HUES64 (cell line): ENCODE measurements around the gene PARP15.

Experiments
- H3K27ac ChIP-seq: 2 replicates; pipeline ENCODE4 v1.7.0; 2013; ENCODE audit warnings: low read depth, low read length, inconsistent platforms
- H3K27me3 ChIP-seq: 2 replicates; pipeline ENCODE4 v1.6.1; 2013; ENCODE audit warnings: mild to moderate bottlenecking, low read length; ENCODE audit not compliant: insufficient read depth
- H3K36me3 ChIP-seq: 2 replicates; pipeline ENCODE4 v1.6.1; 2013; ENCODE audit warnings: mild to moderate bottlenecking, low read length; ENCODE audit not compliant: insufficient read depth
- H3K4me1 ChIP-seq: 2 replicates; pipeline ENCODE4 v1.6.1; 2013; ENCODE audit warnings: mild to moderate bottlenecking, low read length, moderate library complexity; ENCODE audit not compliant: insufficient read depth
- H3K4me3 ChIP-seq: 2 replicates; pipeline ENCODE4 v1.5.1; 2013; ENCODE audit warnings: mild to moderate bottlenecking, low read length, moderate library complexity
- H3K9ac ChIP-seq: 2 replicates; pipeline ENCODE4 v1.6.1; 2013; ENCODE audit warnings: mild to moderate bottlenecking, low read depth, low read length
- H3K9me3 ChIP-seq: 2 replicates; pipeline ENCODE4 v1.6.1; 2013; ENCODE audit warnings: low read depth, low read length; ENCODE audit not compliant: insufficient read depth
- WGBS: fragments of 150-250, 120-280 bp; methylation state at CpG from one replicate; pipeline ENCODE4 v1.1.7; 2013; ENCODE audit warnings: missing lambda C conversion rate; 5-methylcytosine and 5-hydroxymethylcytosine counted together

The PARP15 gene

GRCh38 chr3:122572940-122573412 lies 4.5 kb upstream of the PARP15 start:
- H3K4me3 ChIP-seq = no peak overlapping the region
- no peaks in the 10 kb centered on the region for H3K9me3 ChIP-seq
- peaks cover 12% of the 10 kb centered on the region for H3K27me3 ChIP-seq
- H3K27ac ChIP-seq = peak overlapping the region; percentile 15; the same call in 1 of the 2 replicates
- no peaks in the 10 kb centered on the region for H3K36me3 ChIP-seq
- peaks cover 13% of the 10 kb centered on the region for H3K4me1 ChIP-seq
- no peak overlapping the region for H3K9ac ChIP-seq
- WGBS = 46% methylated on average over 3 of the region's 3 CpGs

GRCh38 chr3:122576174-122576940 lies 1.1 kb upstream of the PARP15 start:
- H3K27me3 ChIP-seq = peaks cover 17% of the 10 kb centered on the region
- H3K9me3 ChIP-seq = peaks cover 4% of the 10 kb centered on the region
- H3K4me3 ChIP-seq = no peak overlapping the region
- H3K9ac ChIP-seq = no peak overlapping the region
- peaks cover 13% of the 10 kb centered on the region for H3K4me1 ChIP-seq
- no peaks in the 10 kb centered on the region for H3K36me3 ChIP-seq
- 82% methylated on average over 8 of the region's 8 CpGs for WGBS
- H3K27ac ChIP-seq = no peak overlapping the region

- Histone ChIP-seq H3K4me3 (peak overlapping the region; percentile 55), H3K9me3 (peaks cover 22% of the 10 kb centered on the region), H3K9ac (no peak overlapping the region), H3K27ac (no peak overlapping the region), H3K4me1 (peaks cover 8% of the 10 kb centered on the region), H3K27me3 (peaks cover 17% of the 10 kb centered on the region), H3K36me3 (no peaks in the 10 kb centered on the region)
- WGBS = 97% methylated on average over 4 of the region's 5 CpGs
Observed at GRCh38 chr3:122578069-122578740, 755 bp downstream of the PARP15 start.

GRCh38 chr3:122580470-122580869 lies 3.0 kb downstream of the PARP15 start:
- WGBS = 100% methylated on average over 1 of the region's 3 CpGs
- no peak overlapping the region for H3K9ac ChIP-seq
- H3K27me3 ChIP-seq = peaks cover 17% of the 10 kb centered on the region
- H3K9me3 ChIP-seq = peaks cover 26% of the 10 kb centered on the region
- no peak overlapping the region for H3K4me3 ChIP-seq
- peaks cover 4% of the 10 kb centered on the region; the same call in 1 of the 2 replicates for H3K4me1 ChIP-seq
- no peaks in the 10 kb centered on the region for H3K36me3 ChIP-seq
- H3K27ac ChIP-seq = no peak overlapping the region

- H3K27me3 ChIP-seq = peaks cover 17% of the 10 kb centered on the region
- H3K27ac ChIP-seq = no peak overlapping the region
- H3K9ac ChIP-seq = no peak overlapping the region
- peaks cover 26% of the 10 kb centered on the region for H3K9me3 ChIP-seq
- WGBS = 100% methylated on average over 2 of the region's 2 CpGs
- H3K4me1 ChIP-seq = peaks cover 4% of the 10 kb centered on the region; the same call in 1 of the 2 replicates
- H3K4me3 ChIP-seq = no peak overlapping the region
- H3K36me3 ChIP-seq = no peaks in the 10 kb centered on the region
Observed at GRCh38 chr3:122581622-122582021, 4.2 kb downstream of the PARP15 start.

GRCh38 chr3:122582390-122582789 lies 4.9 kb downstream of the PARP15 start:
- H3K27ac ChIP-seq = no peak overlapping the region
- no peak overlapping the region for H3K4me3 ChIP-seq
- peaks cover 26% of the 10 kb centered on the region for H3K9me3 ChIP-seq
- peaks cover 11% of the 10 kb centered on the region for H3K27me3 ChIP-seq
- WGBS = no CpG with 5 or more reads among the region's 1 CpG
- no peaks in the 10 kb centered on the region for H3K36me3 ChIP-seq
- no peak overlapping the region for H3K9ac ChIP-seq
- H3K4me1 ChIP-seq = no peaks in the 10 kb centered on the region

GRCh38 chr3:122586098-122586497 lies 8.6 kb downstream of the PARP15 start:
- Histone ChIP-seq H3K36me3 (no peaks in the 10 kb centered on the region), H3K27me3 (no peaks in the 10 kb centered on the region), H3K4me3 (no peak overlapping the region), H3K9me3 (peaks cover 25% of the 10 kb centered on the region), H3K9ac (no peak overlapping the region), H3K4me1 (peaks cover 5% of the 10 kb centered on the region), H3K27ac (no peak overlapping the region)
- 80% methylated on average over 1 of the region's 1 CpG for WGBS

GRCh38 chr3:122586773-122587485 lies 9.5 kb downstream of the PARP15 start:
- Histone ChIP-seq H3K27ac (no peak overlapping the region), H3K4me3 (no peak overlapping the region), H3K9ac (no peak overlapping the region), H3K27me3 (no peaks in the 10 kb centered on the region), H3K4me1 (peaks cover 7% of the 10 kb centered on the region), H3K36me3 (no peaks in the 10 kb centered on the region), H3K9me3 (peaks cover 17% of the 10 kb centered on the region; the same call in 1 of the 2 replicates)

- no peak overlapping the region for H3K4me3 ChIP-seq
- H3K27me3 ChIP-seq = no peaks in the 10 kb centered on the region
- H3K4me1 ChIP-seq = peaks cover 7% of the 10 kb centered on the region
- no peaks in the 10 kb centered on the region for H3K36me3 ChIP-seq
- no peak overlapping the region for H3K9ac ChIP-seq
- WGBS = 50% methylated on average over 1 of the region's 2 CpGs
- H3K9me3 ChIP-seq = peaks cover 11% of the 10 kb centered on the region; the same call in 1 of the 2 replicates
- H3K27ac ChIP-seq = no peak overlapping the region
Observed at GRCh38 chr3:122587572-122587971, 10.1 kb downstream of the PARP15 start.

- peaks cover 7% of the 10 kb centered on the region for H3K4me1 ChIP-seq
- no peak overlapping the region for H3K9ac ChIP-seq
- WGBS = 74% methylated on average over 4 of the region's 5 CpGs
- H3K27ac ChIP-seq = no peak overlapping the region
- H3K4me3 ChIP-seq = no peak overlapping the region
- H3K36me3 ChIP-seq = no peaks in the 10 kb centered on the region
- no peaks in the 10 kb centered on the region; the same call in 1 of the 2 replicates for H3K27me3 ChIP-seq
- no peaks in the 10 kb centered on the region for H3K9me3 ChIP-seq
Observed at GRCh38 chr3:122589297-122589696, 11.8 kb downstream of the PARP15 start.

GRCh38 chr3:122590610-122591009 lies 13.2 kb downstream of the PARP15 start:
- WGBS = no CpG with 5 or more reads among the region's 2 CpGs
- H3K36me3 ChIP-seq = no peaks in the 10 kb centered on the region
- H3K27me3 ChIP-seq = no peaks in the 10 kb centered on the region; the same call in 1 of the 2 replicates
- peaks cover 7% of the 10 kb centered on the region for H3K4me1 ChIP-seq
- no peaks in the 10 kb centered on the region for H3K9me3 ChIP-seq
- peak overlapping the region; percentile 41; the same call in 1 of the 2 replicates for H3K27ac ChIP-seq
- H3K4me3 ChIP-seq = no peak overlapping the region
- no peak overlapping the region for H3K9ac ChIP-seq
